ENCODE results near the gene TSSK6.

TSSK6 gene

DNA sequence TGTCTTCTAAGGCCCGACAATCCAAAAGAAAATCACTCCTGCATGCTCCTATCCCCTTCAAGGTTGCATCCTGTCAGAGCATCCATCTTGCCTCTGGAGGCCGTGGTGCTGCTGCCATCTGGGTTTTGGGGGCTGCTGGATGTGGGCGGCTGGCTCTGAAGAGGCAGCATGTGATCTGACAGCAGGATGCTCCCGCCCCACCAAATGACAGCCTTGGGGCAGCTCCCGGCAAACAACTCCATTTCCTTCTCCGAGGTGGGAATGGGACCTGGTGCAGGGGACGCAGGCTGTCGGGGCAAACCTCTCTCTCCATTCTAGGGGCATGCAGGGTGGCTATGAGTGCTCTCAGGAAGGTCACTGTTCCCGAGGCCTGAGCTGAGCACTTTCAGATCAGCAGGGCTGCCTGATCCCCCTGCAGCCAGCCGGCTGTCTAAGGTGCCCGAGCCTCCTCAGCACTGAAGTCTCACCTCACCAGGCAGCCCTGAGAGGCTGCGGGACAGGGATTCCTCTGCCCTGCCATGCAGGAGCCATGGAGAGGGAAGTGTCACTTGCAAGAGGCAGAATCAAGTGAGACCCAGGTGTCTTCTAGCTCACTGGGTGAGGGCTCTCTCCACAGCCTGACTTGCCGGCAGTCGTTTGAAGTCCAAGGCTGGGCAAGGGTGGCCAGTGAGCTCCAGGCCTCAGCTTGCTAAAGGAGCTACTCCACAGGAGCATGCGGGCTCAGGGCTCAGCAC lies 28.8 kb downstream of the TSSK6 start:
- TF ChIP-seq, protein P1, sequence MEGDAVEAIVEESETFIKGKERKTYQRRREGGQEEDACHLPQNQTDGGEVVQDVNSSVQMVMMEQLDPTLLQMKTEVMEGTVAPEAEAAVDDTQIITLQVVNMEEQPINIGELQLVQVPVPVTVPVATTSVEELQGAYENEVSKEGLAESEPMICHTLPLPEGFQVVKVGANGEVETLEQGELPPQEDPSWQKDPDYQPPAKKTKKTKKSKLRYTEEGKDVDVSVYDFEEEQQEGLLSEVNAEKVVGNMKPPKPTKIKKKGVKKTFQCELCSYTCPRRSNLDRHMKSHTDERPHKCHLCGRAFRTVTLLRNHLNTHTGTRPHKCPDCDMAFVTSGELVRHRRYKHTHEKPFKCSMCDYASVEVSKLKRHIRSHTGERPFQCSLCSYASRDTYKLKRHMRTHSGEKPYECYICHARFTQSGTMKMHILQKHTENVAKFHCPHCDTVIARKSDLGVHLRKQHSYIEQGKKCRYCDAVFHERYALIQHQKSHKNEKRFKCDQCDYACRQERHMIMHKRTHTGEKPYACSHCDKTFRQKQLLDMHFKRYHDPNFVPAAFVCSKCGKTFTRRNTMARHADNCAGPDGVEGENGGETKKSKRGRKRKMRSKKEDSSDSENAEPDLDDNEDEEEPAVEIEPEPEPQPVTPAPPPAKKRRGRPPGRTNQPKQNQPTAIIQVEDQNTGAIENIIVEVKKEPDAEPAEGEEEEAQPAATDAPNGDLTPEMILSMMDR (conservative IDR thresholded peaks at IDR 0.05; ENCODE audit: low read depth, low read length), result no peak
- no peak overlapping the region for H3K4me3 ChIP-seq (ENCODE audit: low read depth, low read length)
- DNase-seq (ENCODE audit: low read depth), result no peak

DNA sequence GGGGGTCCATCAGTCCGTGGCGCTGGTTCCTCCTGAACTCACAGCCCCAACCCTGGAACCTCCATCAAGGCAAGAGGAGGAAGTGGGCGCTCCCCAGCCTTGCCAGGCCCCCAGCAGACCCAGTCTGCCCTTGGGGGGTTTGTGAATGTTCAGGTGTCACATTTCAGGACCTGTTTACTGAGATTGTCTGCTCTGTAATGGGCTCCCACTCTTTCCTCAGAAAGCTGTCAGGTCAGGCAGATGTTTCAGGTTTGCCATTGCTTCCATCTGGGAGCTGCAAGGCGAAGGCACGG lies 29.4 kb downstream of the TSSK6 start:
- H3K4me3 ChIP-seq (ENCODE audit: low read depth, low read length), result no peak overlapping the region
- no peak for DNase-seq (ENCODE audit: low read depth)
- TF ChIP-seq, protein P1 (conservative IDR thresholded peaks at IDR 0.05; ENCODE audit: low read depth, low read length), result no peak

DNA sequence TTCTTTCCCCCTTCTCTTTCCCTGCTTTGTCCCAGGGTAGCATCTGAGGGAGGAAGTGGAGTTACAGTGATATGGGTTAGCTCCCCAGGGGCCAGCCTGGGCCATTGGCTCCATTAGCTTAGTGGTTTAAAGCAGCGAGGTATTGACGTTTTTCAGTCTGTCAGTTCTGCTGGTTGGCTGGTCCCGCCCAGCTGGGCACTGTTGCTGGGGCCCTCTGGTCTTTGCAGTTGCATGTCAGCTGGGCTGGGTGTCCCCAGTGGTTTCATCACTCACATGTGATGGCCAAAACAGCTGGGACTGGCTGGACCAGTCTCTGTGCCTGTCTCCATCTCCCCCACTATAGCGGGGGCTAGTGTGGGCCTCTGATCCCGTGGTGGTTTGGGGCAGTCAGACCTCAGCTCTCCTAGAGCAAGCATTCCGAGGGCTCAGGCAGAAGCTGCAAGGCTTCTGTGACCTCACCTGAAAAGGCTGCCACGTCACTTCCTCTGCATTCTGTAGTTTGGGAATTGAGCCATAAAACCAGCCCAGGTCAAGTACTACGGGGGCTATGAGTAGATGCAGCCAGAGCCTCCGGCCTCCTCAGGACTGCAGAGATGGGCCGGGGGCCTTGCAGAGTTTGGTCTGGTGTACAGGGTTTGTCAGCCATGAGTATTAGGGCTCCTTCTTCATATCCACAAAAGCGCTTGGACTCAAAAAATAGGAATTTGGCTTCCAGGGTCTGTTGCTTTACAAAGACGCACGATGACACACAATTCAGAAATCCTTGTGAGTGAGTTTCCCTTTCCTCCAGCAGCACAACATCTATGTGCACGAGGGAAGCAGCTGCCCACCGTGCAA lies 30.0 kb downstream of the TSSK6 start:
- no peak overlapping the region for H3K4me3 ChIP-seq (ENCODE audit: low read depth, low read length)
- peak; percentile 49 for DNase-seq (ENCODE audit: low read depth)
- TF ChIP-seq, protein P1 (conservative IDR thresholded peaks at IDR 0.05; ENCODE audit: low read depth, low read length), result no peak

GRCh38 chr19:19482809-19483596 lies 32.3 kb downstream of the TSSK6 start:
- H3K4me3 ChIP-seq (ENCODE audit: low read depth, low read length), result no peak overlapping the region
- peak; percentile 57 for DNase-seq (ENCODE audit: low read depth)
- TF ChIP-seq, protein P1 (conservative IDR thresholded peaks at IDR 0.05; ENCODE audit: low read depth, low read length), result no peak

- TF ChIP-seq, protein P1 (conservative IDR thresholded peaks at IDR 0.05; ENCODE audit: low read depth, low read length), result no peak
- no peak for DNase-seq (ENCODE audit: low read depth)
- H3K4me3 ChIP-seq (ENCODE audit: low read depth, low read length), result no peak overlapping the region
These were observed 34.7 kb downstream of the TSSK6 start for GRCh38 chr19:19480688-19481087.

- no peak for DNase-seq (ENCODE audit: low read depth)
- no peak overlapping the region for H3K4me3 ChIP-seq (ENCODE audit: low read depth, low read length)
- TF ChIP-seq, protein P1 (conservative IDR thresholded peaks at IDR 0.05; ENCODE audit: low read depth, low read length), result no peak
These were observed 37.5 kb downstream of the TSSK6 start for GRCh38 chr19:19477705-19478383.

Data from choroid plexus epithelial cell (primary cell).